PC-9 (cell line): Measurements from ENCODE around the gene KRT31.

Source experiments
- CTCF ChIP-seq: fragments of 200-600 bp; sonication (generic); conservative IDR thresholded peaks from 2 replicates; pipeline ENCODE4 v1.6.1; 2017; ENCODE audit warnings: mixed run types, antibody characterized with exemption, mild to moderate bottlenecking, moderate library complexity
- EZH2 ChIP-seq: fragments of 200-600 bp; sonication (generic); IDR thresholded peaks from 2 replicates; pipeline ENCODE4 v1.8.0; 2017; ENCODE audit warnings: antibody characterized with exemption, low read depth

- TF ChIP-seq CTCF (no peak), EZH2 (no peak)
Observed at GRCh38 chr17:41392278-41392677, 5.1 kb downstream of the KRT31 start.
